HG02943 (cell line): ENCODE data around the gene CIITA.

Source experiments
- ATAC-seq: cut with Tn5 transposase; IDR thresholded peaks from one replicate; pipeline ENCODE4 v1.9.1; 2021; ENCODE audit warnings: mild to moderate bottlenecking, low read depth, moderate library complexity; ENCODE audit not compliant: unreplicated experiment

CIITA gene

GRCh38 chr16:10849736-10850477 lies 27.1 kb upstream of the CIITA start:
- ATAC-seq, result no peak

- no peak for ATAC-seq
These were observed 26.5 kb upstream of the CIITA start for GRCh38 chr16:10850478-10850850.

- ATAC-seq, result no peak
These were observed 25.5 kb upstream of the CIITA start for GRCh38 chr16:10851512-10851911.

GRCh38 chr16:10852286-10852685 lies 24.7 kb upstream of the CIITA start:
- ATAC-seq, result no peak

- no peak for ATAC-seq
These were observed 24.1 kb upstream of the CIITA start for GRCh38 chr16:10852948-10853347.

GRCh38 chr16:10856042-10856441 lies 21.0 kb upstream of the CIITA start:
- no peak for ATAC-seq

- ATAC-seq, result no peak
These were observed 18.8 kb upstream of the CIITA start for GRCh38 chr16:10858203-10858602.

GRCh38 chr16:10859020-10859419 lies 18.0 kb upstream of the CIITA start:
- no peak for ATAC-seq

GRCh38 chr16:10859658-10860057 lies 17.3 kb upstream of the CIITA start:
- ATAC-seq, result no peak

GRCh38 chr16:10862438-10862837 lies 14.6 kb upstream of the CIITA start:
- ATAC-seq, result no peak

GRCh38 chr16:10865991-10866966 lies 10.7 kb upstream of the CIITA start:
- ATAC-seq, result no peak

- no peak for ATAC-seq
These were observed 9.8 kb upstream of the CIITA start for GRCh38 chr16:10867199-10867598.

GRCh38 chr16:10868104-10868595 lies 8.9 kb upstream of the CIITA start:
- no peak for ATAC-seq

- peak; percentile 56 for ATAC-seq
These were observed 8.2 kb upstream of the CIITA start for GRCh38 chr16:10868596-10869469.

GRCh38 chr16:10870137-10870776 lies 6.7 kb upstream of the CIITA start:
- ATAC-seq, result no peak

- no peak for ATAC-seq
These were observed 6.2 kb upstream of the CIITA start for GRCh38 chr16:10870808-10871156.

- ATAC-seq, result no peak
These were observed 5.6 kb upstream of the CIITA start for GRCh38 chr16:10871157-10871991.

GRCh38 chr16:10876315-10876714 lies 687 bp upstream of the CIITA start:
- ATAC-seq, result no peak

- no peak for ATAC-seq
These were observed 507 bp downstream of the CIITA start for GRCh38 chr16:10877472-10877946.
